MM.1S (cell line): Measurements from ENCODE around the gene PPP5C.
A peak's percentile ranks its signal among the peaks of the same experiment; 100 is the strongest.

Experiments used
- DNase-seq: peaks from one replicate; pipeline ENCODE4 v3.0.0-alpha.2; 2015
- H2AFZ ChIP-seq: fragments of 300-600 bp; sonication (generic); 2 replicates; pipeline ENCODE4 v1.6.0; 2016; ENCODE audit warnings: antibody characterized with exemption, low read length
- H3F3A ChIP-seq: fragments of 300-600 bp; sonication (generic); 2 replicates; pipeline ENCODE4 v1.6.1; 2016; ENCODE audit warnings: mild to moderate bottlenecking, antibody characterized with exemption, low read length, moderate library complexity, mixed read lengths; ENCODE audit not compliant: insufficient read depth
- H3K27ac ChIP-seq: fragments of 300-600 bp; sonication (generic); 2 replicates; pipeline ENCODE4 v1.5.1; 2016; ENCODE audit warnings: mild to moderate bottlenecking, low read length
- H3K27me3 ChIP-seq: fragments of 300-600 bp; sonication (generic); replicated peaks from 2 replicates; pipeline ENCODE4 v1.6.0; 2016; ENCODE audit warnings: low read length; ENCODE audit not compliant: insufficient read depth
- H3K36me3 ChIP-seq: fragments of 300-600 bp; sonication (generic); replicated peaks from 2 replicates; pipeline ENCODE4 v1.6.1; 2016; ENCODE audit warnings: mild to moderate bottlenecking, low read length, mixed read lengths; ENCODE audit not compliant: insufficient read depth
- H3K4me1 ChIP-seq: fragments of 300-600 bp; sonication (generic); 2 replicates; pipeline ENCODE4 v1.6.1; 2016; ENCODE audit warnings: low read length, mixed read lengths
- H3K4me2 ChIP-seq: fragments of 300-600 bp; sonication (generic); 2 replicates; pipeline ENCODE4 v1.6.0; 2016; ENCODE audit warnings: low read depth, low read length
- H3K4me3 ChIP-seq: fragments of 300-600 bp; sonication (generic); 2 replicates; pipeline ENCODE4 v1.5.1; 2016; ENCODE audit warnings: low read length, mixed read lengths
- H3K79me2 ChIP-seq: fragments of 300-600 bp; sonication (generic); 2 replicates; pipeline ENCODE4 v1.6.1; 2016; ENCODE audit warnings: mixed run types, low read length, mixed read lengths
- H3K9ac ChIP-seq: fragments of 300-600 bp; sonication (generic); 2 replicates; pipeline ENCODE4 v1.6.1; 2016; ENCODE audit warnings: low read length, mixed read lengths
- H3K9me2 ChIP-seq: fragments of 300-600 bp; sonication (generic); replicated peaks from 2 replicates; pipeline ENCODE4 v1.6.1; 2016; ENCODE audit warnings: mild to moderate bottlenecking, low read length, mixed read lengths; ENCODE audit not compliant: insufficient read depth
- H3K9me3 ChIP-seq: fragments of 300-600 bp; sonication (generic); replicated peaks from 2 replicates; pipeline ENCODE4 v1.6.1; 2016; ENCODE audit warnings: mild to moderate bottlenecking, low read length, mixed read lengths; ENCODE audit not compliant: insufficient read depth
- H4K20me1 ChIP-seq: fragments of 300-600 bp; sonication (generic); 2 replicates; pipeline ENCODE4 v1.6.1; 2016; ENCODE audit warnings: mild to moderate bottlenecking, low read length, moderate library complexity, mixed read lengths; ENCODE audit not compliant: insufficient read depth
- EZH2 ChIP-seq: fragments of 300-600 bp; sonication (generic); optimal IDR thresholded peaks from 2 replicates; pipeline ENCODE3; 2017; ENCODE audit warnings: low read depth, mild to moderate bottlenecking, antibody characterized with exemption, low read length, mixed read lengths
- EZH2phosphoT487 ChIP-seq: fragments of 300-600 bp; sonication (generic); IDR thresholded peaks from 2 replicates; pipeline ENCODE4 v1.6.1; 2018; ENCODE audit warnings: antibody characterized with exemption, low read length
- TF ChIP-seq, protein P1 (sequence below): fragments of 300-600 bp; sonication (generic); IDR thresholded peaks from 2 replicates; pipeline ENCODE4 v1.5.1; 2016; ENCODE audit warnings: antibody characterized with exemption, low read length, mixed read lengths

The PPP5C gene

DNA sequence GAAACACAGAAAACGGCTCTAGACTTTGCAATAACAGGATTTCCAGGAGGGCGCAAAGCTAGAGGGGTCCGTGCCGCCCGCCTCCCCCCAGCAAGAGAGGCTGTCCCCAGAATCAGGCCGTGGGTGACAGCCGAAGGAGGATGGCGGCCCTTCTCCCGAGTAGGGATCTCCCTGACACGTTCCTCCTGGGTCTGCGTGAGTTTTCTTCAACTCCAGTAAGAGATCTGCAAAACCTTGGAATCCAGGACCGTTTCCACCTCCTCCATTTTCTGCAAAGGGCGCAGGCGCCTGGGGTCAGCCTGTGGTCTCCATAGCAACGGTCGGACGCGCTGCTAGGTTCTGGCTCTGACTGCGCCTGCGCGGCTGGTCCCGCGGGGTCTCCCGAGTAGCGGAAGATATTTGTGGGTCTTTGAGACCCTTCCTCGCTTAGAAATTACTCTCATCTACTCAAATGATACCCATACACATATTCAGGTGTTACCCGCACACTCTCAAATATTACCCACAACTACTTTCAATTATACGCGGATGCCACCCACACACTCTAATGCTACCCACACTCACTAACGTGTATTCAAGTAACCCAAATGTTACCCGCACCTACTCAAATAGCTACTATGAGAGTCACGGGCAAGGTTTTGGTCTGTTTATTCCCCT lies 79.7 kb downstream of the PPP5C start:
- TF ChIP-seq EZH2 (no peak), EZH2phosphoT487 (no peak)
- TF ChIP-seq, protein P1, sequence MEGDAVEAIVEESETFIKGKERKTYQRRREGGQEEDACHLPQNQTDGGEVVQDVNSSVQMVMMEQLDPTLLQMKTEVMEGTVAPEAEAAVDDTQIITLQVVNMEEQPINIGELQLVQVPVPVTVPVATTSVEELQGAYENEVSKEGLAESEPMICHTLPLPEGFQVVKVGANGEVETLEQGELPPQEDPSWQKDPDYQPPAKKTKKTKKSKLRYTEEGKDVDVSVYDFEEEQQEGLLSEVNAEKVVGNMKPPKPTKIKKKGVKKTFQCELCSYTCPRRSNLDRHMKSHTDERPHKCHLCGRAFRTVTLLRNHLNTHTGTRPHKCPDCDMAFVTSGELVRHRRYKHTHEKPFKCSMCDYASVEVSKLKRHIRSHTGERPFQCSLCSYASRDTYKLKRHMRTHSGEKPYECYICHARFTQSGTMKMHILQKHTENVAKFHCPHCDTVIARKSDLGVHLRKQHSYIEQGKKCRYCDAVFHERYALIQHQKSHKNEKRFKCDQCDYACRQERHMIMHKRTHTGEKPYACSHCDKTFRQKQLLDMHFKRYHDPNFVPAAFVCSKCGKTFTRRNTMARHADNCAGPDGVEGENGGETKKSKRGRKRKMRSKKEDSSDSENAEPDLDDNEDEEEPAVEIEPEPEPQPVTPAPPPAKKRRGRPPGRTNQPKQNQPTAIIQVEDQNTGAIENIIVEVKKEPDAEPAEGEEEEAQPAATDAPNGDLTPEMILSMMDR = no peak
- Histone ChIP-seq H3K4me1 (peaks cover 4% of the 10 kb centered on the region; the same call in 1 of the 2 replicates), H2AFZ (no peak overlapping the region), H3K79me2 (no peaks in the 10 kb centered on the region), H3K9ac (no peak overlapping the region), H3K9me2 (no peaks in the 10 kb centered on the region), H3K9me3 (no peaks in the 10 kb centered on the region), H3K4me2 (no peak overlapping the region), H3K27me3 (peaks cover 87% of the 10 kb centered on the region), H4K20me1 (no peaks in the 10 kb centered on the region), H3K36me3 (no peaks in the 10 kb centered on the region), H3K27ac (no peak overlapping the region), H3F3A (no peaks in the 10 kb centered on the region), H3K4me3 (no peak overlapping the region)
- DNase-seq = no peak

GRCh38 chr19:46427518-46428045 lies 80.7 kb downstream of the PPP5C start:
- Histone ChIP-seq H3K9ac (no peak overlapping the region), H3K27me3 (peaks cover 84% of the 10 kb centered on the region), H3K79me2 (no peaks in the 10 kb centered on the region), H3K9me3 (no peaks in the 10 kb centered on the region), H3K27ac (no peak overlapping the region), H3F3A (no peaks in the 10 kb centered on the region), H4K20me1 (no peaks in the 10 kb centered on the region), H3K4me3 (no peak overlapping the region), H3K9me2 (no peaks in the 10 kb centered on the region), H3K36me3 (no peaks in the 10 kb centered on the region), H2AFZ (no peak overlapping the region), H3K4me2 (no peak overlapping the region), H3K4me1 (peaks cover 4% of the 10 kb centered on the region; the same call in 1 of the 2 replicates)
- TF ChIP-seq EZH2phosphoT487 (no peak), EZH2 (no peak)
- TF ChIP-seq, protein P1 = no peak
- DNase-seq = no peak

DNA sequence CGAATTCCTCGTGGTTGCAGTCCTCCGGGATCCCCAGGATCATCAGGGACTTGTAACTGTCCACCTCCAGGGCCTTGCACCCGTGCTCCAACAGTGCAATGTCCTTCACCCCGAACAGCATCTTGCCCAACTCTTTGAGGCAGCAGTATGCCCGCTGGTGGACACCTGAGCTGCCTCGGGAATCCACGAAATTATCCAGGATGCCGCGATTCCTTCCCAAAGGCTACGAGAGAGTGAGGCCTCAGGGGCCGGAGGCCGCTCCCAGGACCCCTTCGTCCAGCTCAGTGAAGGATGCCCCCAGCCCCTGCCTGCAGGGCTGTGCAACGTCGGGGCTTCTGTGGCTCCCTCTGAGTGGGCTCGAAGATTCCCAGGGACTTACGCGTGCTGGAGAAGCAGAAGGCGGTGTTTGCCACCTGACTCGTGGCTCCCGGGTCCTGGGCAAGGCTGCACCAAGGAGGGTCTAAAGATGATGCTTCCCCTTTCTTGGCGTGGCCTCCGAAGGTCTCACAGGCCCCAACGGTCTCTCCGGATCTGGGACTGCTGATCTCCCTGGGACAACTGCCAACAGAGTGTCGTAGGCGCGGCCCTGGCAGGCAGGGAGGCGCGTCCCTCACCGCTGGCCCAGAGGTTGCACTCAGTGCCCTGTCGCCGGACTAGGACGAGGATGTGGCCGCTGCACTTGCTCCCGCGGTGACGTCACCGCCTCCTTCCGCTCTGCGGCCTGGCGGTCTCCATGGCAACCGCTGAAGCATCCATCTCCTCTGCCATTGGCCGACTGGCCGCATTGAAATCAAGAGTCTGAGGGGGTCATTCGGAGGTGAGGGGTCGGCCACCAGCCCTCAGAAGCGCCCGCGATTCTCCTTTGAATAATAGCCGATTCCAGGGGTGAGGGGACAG lies 81.6 kb downstream of the PPP5C start, which contains the start of gene PNMA8C:
Gene PNMA8C, minus strand, starts transcription at position 698 of the 897 bp plus-strand sequence. Its CDS starts 577 bp downstream, at position 121.
- DNase-seq = no peak

More for the DNA sequence above, 81.6 kb downstream of the PPP5C start, which contains the start of gene PNMA8C:
- H3K27me3 ChIP-seq = peaks cover 88% of the 10 kb centered on the region
- no peak within 1 kb of the TSS for H3K4me3 ChIP-seq
- H3K9ac ChIP-seq = no peak within 1 kb of the TSS
- TF ChIP-seq, protein P1 = no peak
- TF ChIP-seq EZH2 = no peak
- TF ChIP-seq EZH2phosphoT487 = no peak
- H2AFZ ChIP-seq = no peak within 1 kb of the TSS
- H3K36me3 ChIP-seq = no peaks in the 10 kb centered on the region
- no peaks in the 10 kb centered on the region for H3F3A ChIP-seq
- H3K4me1 ChIP-seq = peaks cover 4% of the 10 kb centered on the region; the same call in 1 of the 2 replicates
- H4K20me1 ChIP-seq = no peaks in the 10 kb centered on the region
- no peaks in the 10 kb centered on the region for H3K9me2 ChIP-seq
- no peaks in the 10 kb centered on the region for H3K79me2 ChIP-seq
- no peaks in the 10 kb centered on the region for H3K9me3 ChIP-seq
- no peak within 1 kb of the TSS for H3K27ac ChIP-seq
- peak within 1 kb of the TSS; percentile 45 for H3K4me2 ChIP-seq
